Neural cell (in vitro differentiated cells): ENCODE measurements around the gene PREX1. TPM values are rescaled to one million over a fixed set of nuclear protein-coding genes. Genes with fewer than 3 reads are reported as not detected.

Source experiments
- H2AFZ ChIP-seq: fragments of 200-600, 300-800 bp; sonication (generic), shearing (Covaris generic); 2 replicates; pipeline ENCODE4 v1.6.0; 2014; ENCODE audit warnings: low read depth, mild to moderate bottlenecking, antibody characterized with exemption, low read length, moderate library complexity
- H3F3A ChIP-seq: fragments of 200-600 bp; shearing (Covaris generic); 2 replicates; pipeline ENCODE4 v1.6.1; 2016; ENCODE audit warnings: mild to moderate bottlenecking, moderate library complexity, mixed read lengths, antibody characterized with exemption, low read length; ENCODE audit not compliant: insufficient read depth, poor library complexity, severe bottlenecking
- H3K27ac ChIP-seq: fragments of 200-600, 300-800 bp; sonication (generic), shearing (Covaris generic); 2 replicates; pipeline ENCODE4 v1.5.1; 2014; ENCODE audit warnings: mild to moderate bottlenecking, low read length, moderate library complexity
- H3K27me3 ChIP-seq: fragments of 300-800, 200-600 bp; sonication (generic), shearing (Covaris generic); 2 replicates; pipeline ENCODE4 v1.6.0; 2014; ENCODE audit warnings: mild to moderate bottlenecking, low read depth, low read length, moderate library complexity; ENCODE audit not compliant: insufficient read depth
- H3K36me3 ChIP-seq: fragments of 300-800, 200-600 bp; sonication (generic), shearing (Covaris generic); 2 replicates; pipeline ENCODE4 v1.5.1; 2014; ENCODE audit warnings: mild to moderate bottlenecking, antibody characterized with exemption, low read length, moderate library complexity; ENCODE audit not compliant: insufficient read depth
- H3K4me2 ChIP-seq: fragments of 300-800, 200-600 bp; sonication (generic), shearing (Covaris generic); 2 replicates; pipeline ENCODE4 v1.6.0; 2014; ENCODE audit warnings: mild to moderate bottlenecking, low read length
- H3K4me3 ChIP-seq: fragments of 300-800, 200-600 bp; sonication (generic), shearing (Covaris generic); 2 replicates; pipeline ENCODE4 v1.5.1; 2014; ENCODE audit warnings: mild to moderate bottlenecking, low read length, moderate library complexity
- H3K79me2 ChIP-seq: fragments of 200-600 bp; shearing (Covaris generic); replicated peaks from 2 replicates; pipeline ENCODE4 v1.6.0; 2014; ENCODE audit warnings: mild to moderate bottlenecking, low read length, moderate library complexity; ENCODE audit not compliant: insufficient read depth
- H3K9ac ChIP-seq: fragments of 300-800, 200-600 bp; sonication (generic), shearing (Covaris generic); 2 replicates; pipeline ENCODE4 v1.6.1; 2016; ENCODE audit warnings: mild to moderate bottlenecking, low read length, mixed read lengths
- H3K9me2 ChIP-seq: fragments of 200-600 bp; shearing (Covaris generic); 2 replicates; pipeline ENCODE4 v1.6.1; 2016; ENCODE audit warnings: mild to moderate bottlenecking, low read length, mixed read lengths; ENCODE audit not compliant: insufficient read depth
- H3K9me3 ChIP-seq: fragments of 200-600, 300-800 bp; sonication (generic), shearing (Covaris generic); 2 replicates; pipeline ENCODE4 v1.6.1; 2016; ENCODE audit warnings: mild to moderate bottlenecking, mixed run types, low read length, moderate library complexity, mixed read lengths
- H4K20me1 ChIP-seq: fragments of 200-600 bp; shearing (Covaris generic); 2 replicates; pipeline ENCODE4 v1.6.1; 2016; ENCODE audit warnings: mild to moderate bottlenecking, mixed run types; ENCODE audit not compliant: insufficient read depth
- CTCF ChIP-seq: fragments of 450-650 bp; IDR thresholded peaks from 2 replicates; pipeline ENCODE4 v1.5.1; 2014; ENCODE audit warnings: antibody characterized with exemption, mild to moderate bottlenecking, moderate library complexity; ENCODE audit not compliant: poor library complexity, severe bottlenecking
- EP300 ChIP-seq: fragments of 450-650 bp; conservative IDR thresholded peaks from 2 replicates; pipeline ENCODE4 v1.6.1; 2014; ENCODE audit warnings: antibody characterized with exemption, mild to moderate bottlenecking, moderate library complexity; ENCODE audit not compliant: poor library complexity, severe bottlenecking
- EZH2 ChIP-seq: fragments of 200-600, 300-800 bp; shearing (Covaris generic), sonication (generic); IDR thresholded peaks from 2 replicates; pipeline ENCODE4 v1.6.1; 2014; ENCODE audit warnings: antibody characterized with exemption, low read length, borderline replicate concordance, mild to moderate bottlenecking; ENCODE audit not compliant: insufficient read depth, poor library complexity, severe bottlenecking
- MXI1 ChIP-seq: fragments of 450-650 bp; conservative IDR thresholded peaks from 2 replicates; pipeline ENCODE4 v1.6.1; 2014; ENCODE audit warnings: antibody characterized with exemption, mild to moderate bottlenecking; ENCODE audit not compliant: poor library complexity, severe bottlenecking
- POLR2AphosphoS5 ChIP-seq: IDR thresholded peaks from 2 replicates; pipeline ENCODE4 v1.6.1; 2012
- RAD21 ChIP-seq: fragments of 450-650 bp; conservative IDR thresholded peaks from 2 replicates; pipeline ENCODE4 v1.6.1; 2014; ENCODE audit warnings: antibody characterized with exemption, mild to moderate bottlenecking, moderate library complexity
- SMC3 ChIP-seq: fragments of 450-650 bp; conservative IDR thresholded peaks from 2 replicates; pipeline ENCODE4 v1.6.1; 2014; ENCODE audit warnings: antibody characterized with exemption, mild to moderate bottlenecking, moderate library complexity; ENCODE audit not compliant: poor library complexity
- TAF1 ChIP-seq: IDR thresholded peaks from 2 replicates; pipeline ENCODE4 v1.6.1; 2012; ENCODE audit warnings: low read depth
- polyA plus RNA-seq: library from polyadenylated mRNA; depleted of rRNA; stranded (reverse); fragments of >200 nt; gene quantifications from 2 replicates; pipeline ENCODE4 v1.2.3, GENCODE V29; 2014
- TF ChIP-seq, protein P1 (sequence below): IDR thresholded peaks from 2 replicates; pipeline ENCODE4 v1.6.1; 2012; ENCODE audit warnings: borderline replicate concordance

Gene PREX1
- polyA plus RNA-seq, 1 donor from 2014 or later = 0.06 TPM

- H3K4me3 ChIP-seq = no peak overlapping the region
- H3K36me3 ChIP-seq = no peaks in the 10 kb centered on the region
- no peak overlapping the region for H3K9ac ChIP-seq
- H3K9me3 ChIP-seq = no peaks in the 10 kb centered on the region
- H3K27ac ChIP-seq = no peak overlapping the region
- no peak overlapping the region for H3K4me2 ChIP-seq
- H4K20me1 ChIP-seq = no peaks in the 10 kb centered on the region
- H2AFZ ChIP-seq = no peak overlapping the region
- no peaks in the 10 kb centered on the region for H3K27me3 ChIP-seq
- TF ChIP-seq, protein P1, sequence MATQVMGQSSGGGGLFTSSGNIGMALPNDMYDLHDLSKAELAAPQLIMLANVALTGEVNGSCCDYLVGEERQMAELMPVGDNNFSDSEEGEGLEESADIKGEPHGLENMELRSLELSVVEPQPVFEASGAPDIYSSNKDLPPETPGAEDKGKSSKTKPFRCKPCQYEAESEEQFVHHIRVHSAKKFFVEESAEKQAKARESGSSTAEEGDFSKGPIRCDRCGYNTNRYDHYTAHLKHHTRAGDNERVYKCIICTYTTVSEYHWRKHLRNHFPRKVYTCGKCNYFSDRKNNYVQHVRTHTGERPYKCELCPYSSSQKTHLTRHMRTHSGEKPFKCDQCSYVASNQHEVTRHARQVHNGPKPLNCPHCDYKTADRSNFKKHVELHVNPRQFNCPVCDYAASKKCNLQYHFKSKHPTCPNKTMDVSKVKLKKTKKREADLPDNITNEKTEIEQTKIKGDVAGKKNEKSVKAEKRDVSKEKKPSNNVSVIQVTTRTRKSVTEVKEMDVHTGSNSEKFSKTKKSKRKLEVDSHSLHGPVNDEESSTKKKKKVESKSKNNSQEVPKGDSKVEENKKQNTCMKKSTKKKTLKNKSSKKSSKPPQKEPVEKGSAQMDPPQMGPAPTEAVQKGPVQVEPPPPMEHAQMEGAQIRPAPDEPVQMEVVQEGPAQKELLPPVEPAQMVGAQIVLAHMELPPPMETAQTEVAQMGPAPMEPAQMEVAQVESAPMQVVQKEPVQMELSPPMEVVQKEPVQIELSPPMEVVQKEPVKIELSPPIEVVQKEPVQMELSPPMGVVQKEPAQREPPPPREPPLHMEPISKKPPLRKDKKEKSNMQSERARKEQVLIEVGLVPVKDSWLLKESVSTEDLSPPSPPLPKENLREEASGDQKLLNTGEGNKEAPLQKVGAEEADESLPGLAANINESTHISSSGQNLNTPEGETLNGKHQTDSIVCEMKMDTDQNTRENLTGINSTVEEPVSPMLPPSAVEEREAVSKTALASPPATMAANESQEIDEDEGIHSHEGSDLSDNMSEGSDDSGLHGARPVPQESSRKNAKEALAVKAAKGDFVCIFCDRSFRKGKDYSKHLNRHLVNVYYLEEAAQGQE = no peak
- TF ChIP-seq CTCF (no peak), EZH2 (no peak), SMC3 (no peak), TAF1 (no peak), MXI1 (no peak), EP300 (no peak), POLR2AphosphoS5 (no peak), RAD21 (no peak)
- H3K9me2 ChIP-seq = no peaks in the 10 kb centered on the region
- no peaks in the 10 kb centered on the region for H3F3A ChIP-seq
- no peaks in the 10 kb centered on the region for H3K79me2 ChIP-seq
Measured at GRCh38 chr20:48597521-48598302, 230.1 kb downstream of the PREX1 start.

DNA sequence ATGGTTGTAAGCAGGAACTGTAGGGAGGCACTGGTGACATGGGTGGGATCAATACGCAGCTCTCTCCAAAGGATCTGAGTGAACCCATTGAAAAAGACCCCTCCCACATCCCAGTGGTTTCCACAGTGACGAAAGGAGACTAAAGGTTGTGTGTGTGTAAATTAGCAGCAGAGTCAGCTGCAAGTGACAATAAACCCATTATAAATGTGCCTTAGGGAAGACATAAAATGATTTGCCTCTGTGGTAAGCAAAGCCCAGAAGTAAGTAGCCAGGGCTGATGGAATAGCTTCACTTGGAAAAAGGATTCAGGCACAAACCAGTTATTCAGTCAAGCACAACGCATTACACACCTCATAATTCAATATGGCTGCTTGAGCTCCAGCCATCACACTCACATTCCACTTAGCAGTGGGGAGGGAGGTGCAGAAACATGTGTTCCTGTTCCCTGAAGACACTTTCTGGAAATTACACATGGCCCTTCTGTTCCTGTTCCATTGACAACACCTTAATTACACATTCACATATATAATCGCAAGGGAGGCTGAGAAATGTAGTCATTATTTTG, 231.4 kb downstream of the PREX1 start:
- H3K27ac ChIP-seq = no peak overlapping the region
- TF ChIP-seq, protein P1 = no peak
- TF ChIP-seq CTCF (no peak), SMC3 (no peak), POLR2AphosphoS5 (no peak), TAF1 (no peak), EP300 (no peak), EZH2 (no peak), MXI1 (no peak), RAD21 (no peak)
- H3K4me2 ChIP-seq = no peak overlapping the region
- H4K20me1 ChIP-seq = no peaks in the 10 kb centered on the region
- no peaks in the 10 kb centered on the region for H3K36me3 ChIP-seq
- no peak overlapping the region for H2AFZ ChIP-seq
- no peaks in the 10 kb centered on the region for H3K79me2 ChIP-seq
- H3K9me2 ChIP-seq = no peaks in the 10 kb centered on the region
- H3F3A ChIP-seq = no peaks in the 10 kb centered on the region
- no peak overlapping the region for H3K4me3 ChIP-seq
- no peaks in the 10 kb centered on the region for H3K9me3 ChIP-seq
- H3K27me3 ChIP-seq = no peaks in the 10 kb centered on the region
- H3K9ac ChIP-seq = no peak overlapping the region
